B cell (primary cell): ENCODE measurements around the gene MAP3K21. TPM values are rescaled to one million over a fixed set of nuclear protein-coding genes. Genes with fewer than 3 reads are reported as not detected.

ENCODE experiments used
- ATAC-seq: fragments of 200-7000 bp; cut with Tn5 transposase; one replicate; pipeline ENCODE4 v1.10.0; 2021; ENCODE audit warnings: low read depth, mild to moderate bottlenecking, moderate number of reproducible peaks, moderate library complexity
- CTCF ChIA-PET: fragments of 350-600 bp; sonication (Branson Sonifier 250); formaldehyde crosslinking; loops from one replicate; lab custom pipeline; 2021; ENCODE audit warnings: antibody characterized with exemption, inconsistent platforms; lab: Charles Lee
- POLR2A ChIA-PET: fragments of 350-600 bp; sonication (Branson Sonifier 250); formaldehyde crosslinking; loops from one replicate; lab custom pipeline; 2021; ENCODE audit warnings: antibody characterized with exemption; lab: Charles Lee
- DNase-seq: peaks from one replicate; pipeline ENCODE4 v3.0.0; 2013
- H2AFZ ChIP-seq: 2 replicates; pipeline ENCODE4 v1.6.1; 2012; ENCODE audit warnings: mild to moderate bottlenecking, low read depth, low read length; ENCODE audit not compliant: insufficient read depth, poor library complexity, severe bottlenecking
- H3K27ac ChIP-seq, 2 donors: 1 replicate in 1 of 2; 2 replicates in 1 of 2; pipeline ENCODE4 v1.5.1; 2012 to 2013; ENCODE audit warnings: low read length in 2 of 2, mild to moderate bottlenecking in 2 of 2, moderate library complexity in 1 of 2
- H3K27me3 ChIP-seq, 4 experiments: fragments of 200-600 bp in 1 of 4; sonication (generic) in 1 of 4; replicated peaks in 1 of 4; 1 replicate in 2 of 4; 2 replicates in 2 of 4; pipeline versions ENCODE4 v1.6.1 to v1.7.0; 2013 to 2016; ENCODE audit warnings: low read length in 3 of 4, mild to moderate bottlenecking in 2 of 4, mixed read lengths in 1 of 4, moderate library complexity in 1 of 4; ENCODE audit not compliant: insufficient read depth in 4 of 4, control insufficient read depth in 3 of 4; ENCODE audit errors: control extremely low read depth in 1 of 4
- H3K36me3 ChIP-seq, 2 experiments: replicated peaks in 1 of 2; 1 replicate in 1 of 2; 2 replicates in 1 of 2; pipeline versions ENCODE4 v1.6.1 to v1.7.1; 2013; ENCODE audit warnings: low read length in 1 of 2; ENCODE audit not compliant: insufficient read depth in 2 of 2, control insufficient read depth in 1 of 2; ENCODE audit errors: control extremely low read depth in 1 of 2, extremely low read depth in 1 of 2
- H3K4me1 ChIP-seq, 2 donors: fragments of 200-600 bp in 1 of 2; sonication (generic) in 1 of 2; 1 replicate in 1 of 2; 2 replicates in 1 of 2; pipeline versions ENCODE4 v1.5.1 to v1.6.1; 2013 to 2017; ENCODE audit warnings: low read length in 2 of 2; ENCODE audit not compliant: control insufficient read depth in 2 of 2, insufficient read depth in 2 of 2
- H3K4me2 ChIP-seq: replicated peaks from 2 replicates; pipeline ENCODE3; 2012; ENCODE audit warnings: mild to moderate bottlenecking, low read depth, low read length; ENCODE audit not compliant: poor library complexity, severe bottlenecking
- H3K4me3 ChIP-seq, 5 experiments: fragments of 200-600 bp in 1 of 5; sonication (generic) in 1 of 5; 1 replicate in 3 of 5; 2 replicates in 2 of 5; pipeline versions ENCODE4 v1.5.1 to v1.7.0; 2011 to 2016; ENCODE audit warnings: low read length in 4 of 5, mild to moderate bottlenecking in 4 of 5, low read depth in 2 of 5, control low read depth in 1 of 5, moderate library complexity in 1 of 5; ENCODE audit not compliant: insufficient read depth in 1 of 5; ENCODE audit errors: control extremely low read depth in 1 of 5, extremely low read depth in 1 of 5
- H3K79me2 ChIP-seq: fragments of 200-600 bp; sonication (generic); one replicate; pipeline ENCODE4 v1.6.0; 2016; ENCODE audit warnings: low read length; ENCODE audit not compliant: control insufficient read depth, insufficient read depth
- H3K9ac ChIP-seq: fragments of 200-600 bp; sonication (generic); 2 replicates; pipeline ENCODE4 v1.6.1; 2017; ENCODE audit warnings: mild to moderate bottlenecking, low read length, moderate library complexity
- H3K9me3 ChIP-seq, 3 donors: one replicate each; pipeline versions ENCODE4 v1.6.1 to v1.7.1; 2013; ENCODE audit warnings: low read length in 2 of 3; ENCODE audit not compliant: control insufficient read depth in 2 of 3, insufficient read depth in 1 of 3; ENCODE audit errors: control extremely low read depth in 1 of 3
- H4K20me1 ChIP-seq: 2 replicates; pipeline ENCODE4 v1.6.0; 2012; ENCODE audit warnings: mild to moderate bottlenecking, low read length; ENCODE audit not compliant: insufficient read depth, control insufficient read depth, poor library complexity, severe bottlenecking
- H3K27ac Mint-ChIP-seq: one replicate; pipeline ENCODE4 v1.8.0; 2021; ENCODE audit warnings: mixed read lengths
- H3K27me3 Mint-ChIP-seq: one replicate; pipeline ENCODE4 v1.8.0; 2021; ENCODE audit warnings: mixed read lengths
- H3K4me1 Mint-ChIP-seq: one replicate; pipeline ENCODE4 v1.8.0; 2021; ENCODE audit warnings: mixed read lengths
- H3K4me3 Mint-ChIP-seq: one replicate; pipeline ENCODE4 v1.8.0; 2021; ENCODE audit warnings: mixed read lengths
- H3K9me3 Mint-ChIP-seq: one replicate; pipeline ENCODE4 v1.8.0; 2022; ENCODE audit warnings: mixed read lengths; ENCODE audit not compliant: insufficient read depth
- CTCF ChIP-seq: fragments of 200-600 bp; IDR thresholded peaks from one replicate; pipeline ENCODE4 v1.8.0; 2022; ENCODE audit warnings: antibody characterized with exemption, mild to moderate bottlenecking
- EZH2 ChIP-seq: IDR thresholded peaks from 2 replicates; pipeline ENCODE4 v1.6.1; 2012; ENCODE audit warnings: borderline replicate concordance, low read depth, mild to moderate bottlenecking, moderate library complexity, low read length; ENCODE audit not compliant: insufficient read depth, poor library complexity, severe bottlenecking
- WGBS: methylation state at CpG from one replicate; pipeline ENCODE4 v1.1.5; 2013; ENCODE audit warnings: missing lambda C conversion rate; ENCODE audit not compliant: insufficient coverage; 5-methylcytosine and 5-hydroxymethylcytosine counted together
- intact Hi-C: fragments of 100-400 bp; cut with micrococcal nuclease; formaldehyde crosslinking; loops from one replicate; pipeline ENCODE4 v1.10.0; 2022
- polyA minus RNA-seq: library from RNA; depleted of rRNA, polyadenylated mRNA; stranded (reverse); fragments of >200 nt; gene quantifications from 2 replicates; pipeline ENCODE4 v1.2.3, GENCODE V29; 2012
- polyA plus RNA-seq: library from polyadenylated mRNA; depleted of rRNA; stranded (reverse); fragments of >200 nt; gene quantifications from 2 replicates; pipeline ENCODE4 v1.2.3, GENCODE V29; 2012
- total RNA-seq, 2 donors: library from RNA; stranded (reverse); fragments of 120-200 nt in 1 of 2; gene quantifications; 1 replicate in 1 of 2; 2 replicates in 1 of 2; pipeline versions ENCODE4 v1.2.3 to v1.2.4, GENCODE V29; 2013 to 2022

The MAP3K21 gene
- total RNA-seq (3.3 and 3.7 TPM in 2 replicates), polyA plus RNA-seq (1.5 and 1.9 TPM in 2 replicates), polyA minus RNA-seq (2.7 and 2.8 TPM in 2 replicates)
- total RNA-seq (2013) = 1.4 TPM

- Mint-ChIP-seq H3K4me1 (peaks cover 16% of the 10 kb centered on the region), H3K27me3 (peaks cover 14% of the 10 kb centered on the region), H3K9me3 (no peaks in the 10 kb centered on the region), H3K4me3 (peak within 1 kb of the TSS; percentile 90), H3K27ac (peak within 1 kb of the TSS; percentile 79)
- 1% methylated on average over 68 of the region's 68 CpGs for WGBS
- H3K9me3 ChIP-seq = peaks cover 0 to 1% (median 0%) of the 10 kb centered on the region in 3 donors
- peaks cover 0 to 7% (median 2%) of the 10 kb centered on the region in 4 experiments for H3K27me3 ChIP-seq
- H3K4me3 ChIP-seq = peak within 1 kb of the TSS in 4 of 5 experiments; percentile 32 to 73 (median 64)
- ChIA-PET POLR2A (interaction anchor here (0.6 kb wide), 1 partner anchor 977 kb away, joined by 3 read pairs; no protein-coding TSS in a partner anchor), CTCF (interaction anchor here (1.0 kb wide), 1 partner anchor 19 kb away, joined by 3 read pairs; no protein-coding TSS in a partner anchor)
- H3K36me3 ChIP-seq = no peaks in the 10 kb centered on the region
- ATAC-seq = peak; percentile 0
- peak within 1 kb of the TSS; percentile 73 for H3K9ac ChIP-seq
- H3K4me2 ChIP-seq = peak within 1 kb of the TSS; percentile 93
- H3K27ac ChIP-seq = no peak within 1 kb of the TSS
- TF ChIP-seq CTCF (no peak), EZH2 (no peak)
- no peak for DNase-seq
- no peaks in the 10 kb centered on the region for H4K20me1 ChIP-seq
- H3K4me1 ChIP-seq = peaks cover 11 to 12% of the 10 kb centered on the region in 2 donors
- H3K79me2 ChIP-seq = no peaks in the 10 kb centered on the region
- intact Hi-C loops = loop anchor here (1.0 to 5.0 kb wide), 2 partner anchors 32 to 375 kb away; partner anchors contain the start of genes NTPCR and PCNX2
- peak within 1 kb of the TSS; percentile 90 for H2AFZ ChIP-seq
Measured at GRCh38 chr1:233327651-233328141, at the start of gene MAP3K21. Gene MAP3K21 (plus strand): TSS chr1:233327724. CDS start chr1:233328029, 305 bp downstream.

DNA sequence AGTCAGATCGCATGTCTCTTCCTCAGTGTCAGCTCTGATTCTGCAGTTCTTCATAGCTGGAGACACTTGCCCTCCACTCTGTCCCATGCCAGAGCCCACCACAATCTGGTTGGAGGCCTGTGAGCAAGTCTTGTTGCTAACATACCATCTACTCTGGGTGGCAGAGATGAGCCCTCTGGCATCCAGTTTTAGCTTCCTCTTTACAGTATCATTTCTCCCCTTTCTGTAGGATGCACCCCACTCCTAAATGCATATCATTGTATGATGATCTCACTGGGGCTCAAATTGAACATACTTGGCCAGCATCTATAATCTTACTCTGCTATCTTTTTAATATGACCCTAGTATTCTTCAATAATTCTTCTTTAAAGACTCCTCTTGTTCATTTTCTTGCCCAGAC is 48.9 kb upstream of the MAP3K21 start:
- ATAC-seq = no peak
- no peaks in the 10 kb centered on the region for H3K9me3 Mint-ChIP-seq
- H3K4me1 ChIP-seq = peaks cover 7 to 11% of the 10 kb centered on the region in 2 donors
- WGBS = no CpG with 5 or more reads among the region's 1 CpG
- DNase-seq = no peak
- no peak overlapping the region for H3K4me2 ChIP-seq
- H3K27me3 Mint-ChIP-seq = no peaks in the 10 kb centered on the region
- H3K27me3 ChIP-seq = no peaks in the 10 kb centered on the region
- H3K9me3 ChIP-seq = no peaks in the 10 kb centered on the region
- no peak overlapping the region for H2AFZ ChIP-seq
- H3K9ac ChIP-seq = no peak overlapping the region
- intact Hi-C loops = no loop called here
- peaks cover 14% of the 10 kb centered on the region for H3K4me1 Mint-ChIP-seq
- POLR2A ChIA-PET = no interaction called here
- H3K27ac Mint-ChIP-seq = no peak overlapping the region
- CTCF ChIA-PET = no interaction called here
- H3K79me2 ChIP-seq = no peaks in the 10 kb centered on the region
- H3K27ac ChIP-seq = no peak overlapping the region
- no peak overlapping the region for H3K4me3 ChIP-seq
- TF ChIP-seq EZH2 (no peak), CTCF (no peak)
- no peaks in the 10 kb centered on the region for H4K20me1 ChIP-seq
- no peak overlapping the region for H3K4me3 Mint-ChIP-seq
- H3K36me3 ChIP-seq = no peaks in the 10 kb centered on the region
